Measurements from ENCODE around the gene ZNRF1. TPM values are rescaled to one million over a fixed set of nuclear protein-coding genes. Genes with fewer than 3 reads are reported as not detected.

The ZNRF1 gene
- total and polyA plus RNA-seq, 3 donors from 2014 or later, result 51.8 to 93.0 (median 90.4) TPM

GRCh38 chr16:74999219-74999608 is 390 bp downstream of the ZNRF1 start:
- peak overlapping the region; percentile 86 to 89 for H3K4me3 ChIP-seq
- DNase-seq, result peak; percentile 26
- H3K9me3 ChIP-seq, result no peaks in the 10 kb centered on the region
- no peaks in the 10 kb centered on the region for H3K27me3 ChIP-seq
- no peak for TF ChIP-seq CTCF (IDR thresholded peaks at IDR 0.05)
- TF ChIP-seq POLR2A (IDR thresholded peaks at IDR 0.05), result no peak
- peaks cover 25% of the 10 kb centered on the region for H3K4me1 ChIP-seq
- 1 to 2% methylated on average over 10 to 44 of the region's 44 CpGs for WGBS, 2 donors
- intact Hi-C loops (cut with DNase I; ENCODE audit: low total_unique reads), result loop anchor here (2.0 kb wide), 1 partner anchor 112 kb away; no protein-coding TSS in a partner anchor
- H3K36me3 ChIP-seq (ENCODE audit: low read depth, missing control alignments), result no peaks in the 10 kb centered on the region
- H3K27ac ChIP-seq, result peak overlapping the region; percentile 73 to 88

GRCh38 chr16:74999609-75000480 is 1.0 kb downstream of the ZNRF1 start:
- Histone ChIP-seq H3K9me3 (no peaks in the 10 kb centered on the region), H3K36me3 (ENCODE audit: low read depth, missing control alignments) (no peaks in the 10 kb centered on the region), H3K4me1 (peaks cover 25% of the 10 kb centered on the region), H3K27ac (peak overlapping the region; percentile 73 to 88), H3K27me3 (no peaks in the 10 kb centered on the region), H3K4me3 (peak overlapping the region; percentile 86 to 89)
- peak; percentile 80 for DNase-seq
- TF ChIP-seq CTCF (IDR thresholded peaks at IDR 0.05) (no peak), POLR2A (IDR thresholded peaks at IDR 0.05) (no peak)
- intact Hi-C loops (cut with DNase I; ENCODE audit: low total_unique reads), result loop anchor here (2.0 kb wide), 1 partner anchor 111 kb away; no protein-coding TSS in a partner anchor
- 1 to 3% methylated on average over 11 to 64 of the region's 71 CpGs for WGBS, 2 donors

GRCh38 chr16:75000481-75001081 is 1.8 kb downstream of the ZNRF1 start:
- H3K4me3 ChIP-seq, result peak overlapping the region; percentile 86 to 89
- intact Hi-C loops (cut with DNase I; ENCODE audit: low total_unique reads), result no loop called here
- no peaks in the 10 kb centered on the region for H3K27me3 ChIP-seq
- peaks cover 25% of the 10 kb centered on the region for H3K4me1 ChIP-seq
- no peaks in the 10 kb centered on the region for H3K36me3 ChIP-seq (ENCODE audit: low read depth, missing control alignments)
- DNase-seq, result peak; percentile 40
- no peaks in the 10 kb centered on the region for H3K9me3 ChIP-seq
- H3K27ac ChIP-seq, result no peak overlapping the region
- 15 to 20% methylated on average over 15 of the region's 15 CpGs for WGBS, 2 donors
- no peak for TF ChIP-seq CTCF (IDR thresholded peaks at IDR 0.05)

GRCh38 chr16:75002474-75002873 is 3.6 kb downstream of the ZNRF1 start:
- H3K4me3 ChIP-seq, result no peak overlapping the region
- no peak overlapping the region for H3K27ac ChIP-seq
- intact Hi-C loops (cut with DNase I; ENCODE audit: low total_unique reads), result no loop called here
- WGBS, 2 donors, result 41 to 61% methylated on average over 9 of the region's 9 CpGs
- DNase-seq, result no peak
- no peaks in the 10 kb centered on the region for H3K27me3 ChIP-seq
- H3K9me3 ChIP-seq, result no peaks in the 10 kb centered on the region
- no peak for TF ChIP-seq POLR2A (IDR thresholded peaks at IDR 0.05)
- no peak for TF ChIP-seq CTCF (IDR thresholded peaks at IDR 0.05)
- peaks cover 25% of the 10 kb centered on the region for H3K4me1 ChIP-seq
- H3K36me3 ChIP-seq (ENCODE audit: low read depth, missing control alignments), result no peaks in the 10 kb centered on the region

Data from testis (tissue), 3 donors.